GM18870 (cell line): ENCODE results near the gene LEKR1.
A peak's percentile ranks its signal among the peaks of the same experiment; 100 is the strongest.
"Not testable (repeated sequence)": the region's sequence is repeated elsewhere in the genome, so short reads cannot be mapped to it uniquely, and the experiment has no call there.

Experiments
- ATAC-seq: cut with Tn5 transposase; IDR thresholded peaks from one replicate; pipeline ENCODE4 v1.9.1; 2021; ENCODE audit warnings: moderate library complexity; ENCODE audit not compliant: unreplicated experiment

Gene LEKR1

DNA sequence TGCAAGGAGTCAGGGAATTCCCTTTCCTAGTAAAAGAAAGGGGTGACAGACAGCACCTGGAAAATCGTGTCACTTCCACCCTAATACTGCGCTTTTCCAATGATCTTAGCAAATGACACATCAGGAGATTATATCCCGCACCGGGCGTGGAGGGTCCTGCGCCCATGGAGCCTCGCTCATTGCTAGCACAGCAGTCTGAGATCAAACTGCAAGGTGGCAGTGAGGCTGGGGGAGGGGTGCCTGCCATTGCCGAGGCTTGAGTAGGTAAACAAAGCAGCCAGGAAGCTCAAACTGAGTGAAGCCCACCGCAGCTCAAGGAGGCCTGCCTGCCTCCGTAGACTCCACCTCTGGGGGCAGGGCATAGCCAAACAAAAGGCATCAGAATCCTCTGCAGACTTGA is 140.2 kb downstream of the LEKR1 start:
- not testable (repeated sequence) for ATAC-seq

DNA sequence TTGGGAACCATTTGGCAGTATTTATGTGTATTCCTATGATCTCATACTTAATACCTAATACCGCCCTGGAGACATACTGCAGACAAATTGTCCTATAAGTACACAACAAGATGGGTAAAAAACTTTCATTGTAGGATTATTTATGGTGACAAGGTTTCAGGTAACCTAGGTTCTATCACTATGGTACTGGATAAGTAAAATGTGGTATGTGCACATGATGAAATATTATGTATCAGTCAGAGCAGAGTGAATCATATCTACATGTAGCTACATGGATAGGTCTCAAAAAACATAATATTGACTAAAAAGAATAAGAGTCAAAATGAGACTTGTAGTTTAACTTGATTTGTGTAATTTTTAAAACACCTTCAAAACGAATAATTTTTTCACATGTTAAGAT is 147.8 kb downstream of the LEKR1 start:
- ATAC-seq: no peak

DNA sequence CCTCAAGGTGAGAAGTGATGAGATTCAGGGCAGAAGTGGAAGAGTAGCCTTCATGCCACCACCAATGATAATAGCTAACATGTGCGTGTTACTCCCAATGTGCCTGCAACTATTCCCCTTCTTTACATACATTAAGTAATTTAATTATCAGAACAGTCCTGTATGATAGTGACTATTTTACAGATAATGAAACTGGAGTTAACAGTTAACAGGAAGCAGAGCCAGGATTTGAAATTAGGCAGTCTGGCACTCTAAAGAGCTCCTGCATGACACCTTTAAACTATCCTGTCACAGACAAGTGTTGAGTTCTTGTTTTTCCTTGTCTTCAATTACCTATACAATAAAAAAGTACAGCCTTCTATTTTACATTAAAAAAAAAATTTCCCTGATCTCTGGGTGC is 148.8 kb downstream of the LEKR1 start:
- ATAC-seq: no peak

DNA sequence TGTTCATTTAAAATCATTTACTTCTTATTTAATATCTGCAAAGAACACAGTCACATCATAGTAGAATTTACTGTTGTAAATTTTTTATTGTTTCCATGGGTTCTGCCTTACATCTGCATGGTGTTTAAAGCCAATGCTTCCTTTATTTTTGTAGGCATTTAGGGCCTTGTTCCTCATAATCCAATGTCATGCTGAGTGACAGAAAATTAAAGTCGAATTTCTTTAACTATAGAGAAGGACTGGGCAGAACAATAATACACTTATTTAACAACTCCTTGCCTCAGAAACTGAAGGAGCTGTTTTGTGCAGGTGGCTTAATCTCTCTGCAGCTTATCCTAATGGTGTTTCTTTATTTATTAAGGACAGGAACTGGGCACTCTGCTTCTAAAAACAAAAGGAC is 149.6 kb downstream of the LEKR1 start:
- no peak for ATAC-seq

DNA sequence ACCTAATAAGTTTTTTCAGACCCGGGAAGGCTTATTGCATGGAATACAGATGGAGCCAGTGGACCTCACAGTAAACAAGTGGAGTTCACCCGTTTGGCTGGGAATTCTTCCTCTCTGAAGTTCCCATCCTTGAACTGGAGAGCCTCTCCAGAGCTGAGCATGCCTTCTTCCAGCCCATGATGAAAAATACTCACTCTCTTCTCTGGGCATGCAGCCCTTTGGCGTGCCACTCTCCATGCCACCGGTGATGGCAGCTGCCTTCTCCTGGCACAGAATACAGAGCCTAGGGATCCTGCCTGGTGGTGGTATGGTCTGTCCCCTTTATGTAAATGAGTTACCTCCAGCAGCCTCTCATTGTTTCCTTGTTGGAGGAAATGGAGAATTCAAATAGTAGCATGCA is 150.8 kb downstream of the LEKR1 start:
- no peak for ATAC-seq

DNA sequence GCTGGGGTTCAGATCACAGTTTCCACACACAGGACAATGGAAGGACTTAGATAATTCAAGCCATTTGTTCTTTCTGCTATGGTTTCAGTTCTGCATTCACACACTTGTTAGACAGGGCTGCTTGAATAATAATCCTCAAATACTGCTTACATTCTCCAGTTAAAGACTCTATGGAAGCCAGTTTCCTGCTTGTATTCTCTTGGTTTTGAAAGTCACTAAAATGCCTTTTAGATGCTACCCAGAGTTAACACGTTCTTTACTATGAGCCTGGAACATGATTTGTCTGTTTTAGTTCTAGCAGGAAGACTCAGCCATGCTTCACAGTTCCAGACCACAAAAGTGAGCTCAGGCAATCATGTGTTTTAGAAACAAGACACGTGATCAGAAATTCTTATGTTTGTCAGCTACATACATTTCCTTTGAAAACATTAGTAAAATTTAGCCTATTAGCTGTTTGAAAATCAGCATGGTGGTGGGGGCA is 152.4 kb downstream of the LEKR1 start:
- ATAC-seq: peak; percentile 90

DNA sequence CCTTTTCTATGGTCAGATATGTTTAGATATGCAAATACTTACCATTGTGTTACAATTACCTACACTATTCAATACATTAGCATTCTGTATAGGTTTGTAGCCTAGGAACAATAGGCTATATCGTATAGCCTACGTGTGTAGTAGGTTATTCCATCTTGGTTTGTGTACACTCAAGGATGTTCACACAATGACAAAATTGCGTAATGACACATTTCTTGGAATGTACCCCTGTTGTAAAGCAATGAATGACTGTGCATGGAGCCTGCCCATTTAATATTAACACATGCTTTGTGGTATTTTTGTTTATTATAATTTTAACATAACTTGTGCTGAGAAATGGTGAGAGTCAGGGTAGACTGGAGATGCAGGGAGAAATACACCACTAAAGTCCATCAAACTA is 154.9 kb downstream of the LEKR1 start:
- ATAC-seq: no peak

DNA sequence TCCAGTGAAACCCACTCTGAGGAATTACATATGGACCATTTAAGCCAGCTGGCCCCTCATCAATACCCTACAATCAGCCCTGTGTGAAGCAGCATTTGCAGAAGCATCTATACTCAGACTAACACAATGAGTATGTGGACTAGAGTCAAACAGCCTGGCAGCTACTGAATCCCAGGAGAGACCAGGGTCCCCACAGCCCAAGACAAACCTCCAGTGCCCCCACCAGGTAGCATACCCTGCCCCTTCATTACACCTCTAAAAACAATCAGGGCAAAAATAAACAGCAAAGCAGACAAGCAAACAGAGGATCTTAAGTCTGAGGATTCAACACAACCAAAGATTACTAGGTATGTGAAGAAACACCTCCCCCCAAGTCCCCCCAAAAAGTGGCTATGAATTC is 157.4 kb downstream of the LEKR1 start:
- no peak for ATAC-seq

DNA sequence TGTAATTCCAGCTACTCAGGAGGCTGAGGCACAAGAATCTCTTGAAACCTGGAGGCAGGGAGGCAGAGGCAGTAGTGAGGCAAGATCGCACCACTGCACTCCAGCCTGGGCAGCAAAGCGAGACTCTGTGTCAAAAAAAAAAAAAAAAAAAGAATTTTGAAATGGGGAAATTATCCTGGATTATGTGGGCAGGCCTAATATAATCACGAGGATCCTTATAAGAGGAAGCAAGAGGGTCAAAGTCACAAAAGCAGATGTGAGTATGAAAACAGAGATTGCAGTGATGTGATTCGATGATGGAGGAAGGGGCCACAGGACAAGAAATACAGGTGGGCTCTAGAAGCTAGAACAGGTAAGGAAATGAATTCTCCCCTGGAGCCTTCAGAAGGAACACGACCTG is 159.6 kb downstream of the LEKR1 start:
- ATAC-seq: no peak

DNA sequence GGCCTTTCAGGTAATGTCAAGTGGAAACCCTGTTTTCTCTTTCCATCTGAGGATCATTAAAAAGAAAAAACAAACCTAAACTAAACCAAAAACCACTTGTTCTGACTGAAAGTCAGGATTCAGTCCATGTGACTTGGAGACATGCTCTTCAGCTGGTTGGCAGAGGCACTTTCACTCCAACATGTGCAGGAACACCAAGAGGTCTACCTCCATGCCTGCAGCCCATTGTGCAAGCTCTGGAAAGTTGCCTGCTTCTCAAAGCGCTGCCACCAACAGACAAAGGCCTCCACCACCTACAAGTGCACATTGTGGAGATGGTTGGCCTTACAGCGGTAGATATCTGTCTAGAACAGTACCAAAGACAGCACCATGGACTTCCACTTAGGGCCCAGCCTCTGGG is 161.8 kb downstream of the LEKR1 start:
- ATAC-seq: no peak

DNA sequence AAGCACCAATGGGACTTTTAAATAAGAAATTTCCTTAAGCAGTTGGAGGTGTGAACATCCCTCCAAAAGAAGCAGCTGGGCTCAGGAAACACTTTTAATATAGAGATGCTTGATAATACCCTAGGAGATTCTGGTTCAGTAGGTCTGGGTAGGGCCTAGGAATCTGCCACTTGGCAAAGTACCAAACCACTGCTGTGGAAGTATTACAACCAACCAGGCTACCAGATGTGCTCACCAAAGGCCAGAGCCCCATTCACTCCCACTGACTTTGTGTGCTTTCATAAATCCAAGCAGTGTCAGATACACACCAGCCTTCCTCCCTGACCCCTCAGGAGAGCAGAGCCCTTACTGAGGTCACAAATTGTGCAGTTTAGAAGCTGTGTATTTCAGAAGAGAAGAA is 171.2 kb downstream of the LEKR1 start:
- ATAC-seq: no peak

DNA sequence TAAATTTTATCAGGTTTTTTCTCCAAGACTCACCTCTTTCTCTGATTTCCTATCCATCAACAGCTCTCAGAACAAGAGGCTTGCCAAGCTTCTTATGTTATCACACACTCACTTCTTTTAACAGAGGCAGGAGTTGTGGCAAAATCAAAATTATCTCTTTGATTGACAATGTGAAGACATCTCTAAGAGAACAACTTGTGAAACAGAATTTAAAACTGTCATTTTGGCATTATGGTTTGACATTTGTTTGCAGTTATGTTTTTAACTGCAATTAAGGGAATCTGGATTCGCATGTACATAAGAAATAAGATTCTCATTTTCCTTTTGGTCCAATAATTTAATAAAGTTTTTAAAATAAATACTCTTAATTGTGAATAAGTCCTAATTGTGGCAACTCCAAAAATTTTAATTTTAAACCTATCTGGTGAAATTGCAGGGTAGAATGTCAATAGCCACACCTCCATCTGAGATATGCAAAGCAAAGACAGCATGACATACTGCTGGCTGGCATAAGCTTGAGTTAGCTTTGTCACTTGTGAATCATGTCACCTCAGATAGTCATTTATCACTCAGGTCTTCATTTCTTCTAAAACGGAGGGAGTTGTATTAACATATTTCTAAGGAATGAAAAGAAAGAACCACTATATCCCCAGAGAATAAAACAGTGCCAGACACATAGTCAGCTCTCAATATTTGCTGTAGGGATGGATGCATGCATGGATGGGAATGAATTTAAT is 175.2 kb downstream of the LEKR1 start:
- no peak for ATAC-seq

DNA sequence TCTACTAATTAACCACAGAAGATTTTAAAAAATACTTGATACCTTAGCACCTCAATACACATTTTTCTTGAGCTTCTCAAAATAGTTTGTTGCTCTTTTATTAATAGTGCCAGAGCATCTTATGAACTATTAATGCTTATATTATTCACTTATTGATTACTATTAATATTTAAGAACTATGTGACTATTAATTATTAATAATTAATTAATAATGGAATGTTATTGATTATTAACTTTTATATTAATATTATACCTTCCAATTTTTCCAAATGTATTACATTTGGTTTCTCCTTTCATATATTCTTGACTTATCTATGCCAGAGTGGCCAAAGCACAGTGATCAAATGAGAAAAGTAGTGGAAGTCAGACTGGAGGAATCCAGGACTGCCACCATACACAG is 195.5 kb downstream of the LEKR1 start:
- ATAC-seq: no peak

DNA sequence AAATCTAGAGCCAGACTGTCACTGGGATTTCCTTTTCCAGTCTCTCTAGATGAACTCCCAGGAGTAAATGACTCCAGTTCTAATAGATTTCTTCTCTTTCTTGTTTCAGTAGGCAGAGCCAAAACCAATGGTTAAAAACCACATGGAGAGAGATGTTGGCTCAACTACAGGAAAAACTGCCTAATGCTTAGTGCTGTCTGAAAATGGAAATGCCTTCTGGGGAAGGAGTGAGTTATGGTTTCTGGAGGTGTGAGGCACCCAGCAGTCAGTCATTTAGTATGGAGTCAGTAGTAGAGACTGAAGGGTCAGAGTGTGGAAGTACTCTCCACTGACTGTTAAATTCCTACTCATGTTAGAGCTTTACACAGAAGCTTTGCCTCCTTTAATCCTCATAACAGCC is 197.1 kb downstream of the LEKR1 start:
- ATAC-seq: no peak

DNA sequence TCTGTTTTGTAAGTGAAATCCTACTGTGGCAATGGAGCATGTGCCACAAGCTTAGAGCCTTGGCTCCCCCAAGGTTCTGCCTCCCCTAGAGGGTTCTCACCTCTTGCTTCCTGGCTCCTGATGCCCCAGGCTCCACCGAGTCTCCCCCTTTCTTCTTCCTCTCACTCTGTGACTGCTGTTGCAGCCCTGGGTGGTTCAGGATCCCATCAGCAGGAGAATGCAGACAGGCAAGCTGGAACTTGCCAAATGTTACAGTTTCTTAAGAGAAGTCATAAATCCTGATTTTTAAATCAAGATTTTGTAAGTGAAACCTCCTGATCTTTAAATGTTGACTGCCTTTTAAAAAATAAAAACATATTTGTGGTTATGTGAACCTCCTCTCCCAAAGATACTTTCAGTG is 199.9 kb downstream of the LEKR1 start:
- no peak for ATAC-seq

DNA sequence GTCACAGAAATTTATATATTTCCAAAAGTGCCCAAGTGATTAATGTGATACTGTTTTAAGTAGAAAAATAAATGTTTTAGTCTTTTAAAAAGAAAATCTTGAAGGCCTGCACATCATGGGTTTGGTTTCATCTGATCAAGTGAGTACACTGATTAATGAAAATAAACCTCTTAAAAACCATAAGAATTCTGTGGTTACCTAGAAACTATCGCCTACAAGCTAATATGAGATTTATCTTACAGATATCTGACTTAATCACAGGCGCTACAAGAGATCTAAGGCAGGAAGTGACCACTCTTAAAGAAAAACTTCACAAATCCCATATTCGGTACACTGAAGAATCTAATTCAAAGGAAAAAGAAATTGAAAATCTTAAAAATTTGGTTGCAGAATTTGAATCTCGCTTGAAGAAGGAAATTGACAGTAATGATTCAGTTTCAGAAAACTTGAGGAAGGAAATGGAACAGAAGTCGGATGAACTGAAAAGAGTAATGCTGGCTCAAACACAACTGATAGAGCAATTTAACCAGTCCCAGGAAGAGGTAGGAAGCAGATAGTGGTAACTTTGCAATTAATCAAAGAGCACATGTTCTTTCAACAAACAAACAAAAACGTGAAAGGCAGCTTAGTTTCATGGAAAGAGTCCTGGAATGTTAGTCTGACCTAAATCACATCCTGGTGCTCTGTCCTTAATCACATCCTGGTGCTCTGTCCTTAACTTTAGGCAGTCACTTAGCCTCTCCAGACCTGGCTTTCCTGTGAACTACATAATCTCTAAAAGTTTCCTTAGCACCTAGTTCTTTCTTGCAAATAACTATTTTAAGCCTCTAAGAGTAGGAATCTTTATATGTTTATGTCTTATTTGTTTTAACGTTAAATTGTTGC is 201.9 kb downstream of the LEKR1 start:
- ATAC-seq: no peak

DNA sequence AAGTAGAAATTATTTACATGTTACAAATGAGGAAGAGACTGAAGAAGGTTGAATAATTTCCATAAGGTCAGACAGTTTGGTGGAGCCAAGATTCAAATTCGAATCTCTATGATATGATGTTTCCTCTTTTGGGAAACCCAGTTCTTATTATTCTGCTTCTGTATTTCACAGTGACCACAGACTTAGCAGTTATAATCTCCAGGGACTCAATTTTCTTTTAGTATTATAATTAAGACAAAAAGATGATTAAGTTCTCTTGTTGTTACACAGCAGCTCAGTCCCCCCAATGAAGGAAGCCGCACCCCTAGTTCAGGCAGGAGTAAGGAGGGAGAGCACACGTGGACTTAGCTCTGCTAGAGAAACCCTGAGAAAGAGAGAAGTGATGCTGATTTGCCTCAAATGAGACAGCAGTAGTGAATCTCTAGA is 203.2 kb downstream of the LEKR1 start:
- no peak for ATAC-seq

DNA sequence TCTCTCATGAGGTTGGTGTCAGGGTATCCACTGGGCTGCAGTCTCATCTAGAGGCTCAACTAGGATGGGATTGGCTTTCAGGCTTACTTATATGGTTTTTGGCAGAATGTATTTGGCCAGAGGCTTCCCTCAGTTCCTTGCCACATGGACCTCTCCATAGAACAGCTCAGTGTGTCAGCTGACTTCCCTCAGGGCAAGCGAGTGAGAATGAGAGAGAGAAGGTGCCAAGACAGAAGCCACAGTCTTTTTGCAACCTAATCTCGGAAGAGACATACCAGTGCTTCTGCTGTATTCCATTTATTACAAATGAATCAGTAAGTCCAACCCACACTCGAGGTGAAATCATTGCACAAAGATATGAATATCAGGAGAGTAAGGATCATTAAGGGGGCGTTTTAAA is 204.6 kb downstream of the LEKR1 start:
- ATAC-seq: no peak

DNA sequence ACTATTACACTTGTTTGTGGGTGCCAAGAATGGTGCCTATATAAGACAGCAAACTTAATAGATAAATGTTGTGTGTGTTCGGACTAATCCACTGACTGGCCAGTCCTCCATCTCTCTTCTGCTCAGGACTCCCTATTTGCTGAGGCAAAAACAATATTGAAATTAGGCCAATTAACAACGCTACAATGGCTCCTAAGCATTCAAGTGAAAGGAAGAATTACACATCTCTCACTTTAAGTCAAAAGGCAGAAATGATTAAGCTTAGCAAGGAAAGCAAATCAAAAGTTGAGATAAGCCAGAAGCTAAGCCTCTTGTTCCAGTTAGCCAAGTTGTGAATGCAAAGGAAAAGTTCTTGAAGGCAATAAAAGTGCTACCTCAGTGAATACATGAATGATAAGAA is 206.8 kb downstream of the LEKR1 start:
- no peak for ATAC-seq

DNA sequence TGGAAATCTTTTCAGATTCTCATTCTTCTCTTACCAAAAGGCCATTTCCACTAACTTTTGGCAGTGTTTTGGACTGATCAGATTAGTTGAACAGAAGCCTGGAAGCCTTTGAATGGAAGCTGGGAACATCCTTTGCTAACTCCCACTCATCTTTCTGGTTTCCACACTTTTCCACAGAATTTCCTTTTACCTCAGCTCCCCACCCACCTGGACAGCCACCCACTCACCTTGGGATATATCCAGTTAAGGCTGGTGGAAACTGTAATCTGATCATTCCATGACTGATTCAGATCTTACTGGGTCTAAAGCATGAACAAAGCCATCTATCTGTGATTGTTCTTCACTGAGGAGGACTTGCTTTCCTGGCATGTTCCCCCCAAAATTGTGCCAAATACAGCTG is 214.3 kb downstream of the LEKR1 start:
- no peak for ATAC-seq

DNA sequence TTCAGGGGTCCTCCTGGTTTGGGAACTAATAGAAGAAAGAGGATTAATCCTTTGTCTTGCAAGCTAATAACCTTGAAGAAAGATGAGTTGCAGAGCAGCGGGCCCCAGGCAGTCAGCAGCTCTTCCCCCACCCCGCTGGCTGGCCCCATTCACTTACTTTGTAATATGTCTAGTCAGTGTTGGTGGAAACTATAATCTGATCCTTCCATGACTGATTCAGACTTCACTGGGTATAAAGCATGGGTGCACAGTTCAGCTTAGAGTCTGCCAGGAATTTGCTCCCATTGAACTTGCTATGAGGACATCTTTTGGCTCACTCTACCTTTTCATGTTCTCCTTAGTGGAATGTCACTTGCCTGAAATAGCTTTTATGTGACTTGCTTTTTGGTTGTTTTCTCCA is 216.1 kb downstream of the LEKR1 start:
- ATAC-seq: no peak

DNA sequence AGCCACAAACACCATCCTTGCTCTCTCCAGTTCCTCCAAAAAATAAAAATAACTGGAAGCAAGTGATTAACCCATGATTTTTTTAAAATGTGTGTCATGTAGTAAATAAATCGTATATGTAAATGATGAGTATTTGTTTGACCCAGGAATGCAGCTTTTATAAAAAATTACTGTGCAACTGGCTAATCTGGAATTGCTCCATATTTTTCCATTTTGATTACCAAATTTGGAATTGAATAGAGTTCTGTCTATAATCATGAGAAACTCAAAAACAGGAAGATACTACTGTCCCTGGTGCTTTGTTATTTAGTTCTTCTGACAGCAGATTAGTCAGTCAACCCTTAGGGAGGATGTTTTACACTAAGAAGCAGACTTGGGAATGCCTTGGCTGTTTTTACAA is 217.6 kb downstream of the LEKR1 start:
- ATAC-seq: no peak
